KOPT-K1 (cell line): ENCODE results near the gene KCNA2.
A peak's percentile ranks its signal among the peaks of the same experiment; 100 is the strongest.

Experiments
- H3K27ac ChIP-seq: fragments of 200-600 bp; sonication (generic); 2 replicates; pipeline ENCODE4 v1.5.1; 2016; ENCODE audit warnings: antibody characterized with exemption, mild to moderate bottlenecking, low read depth, low read length; ENCODE audit not compliant: poor library complexity, severe bottlenecking
- H3K36me3 ChIP-seq: fragments of 200-600 bp; sonication (generic); 2 replicates; pipeline ENCODE4 v1.5.1; 2017; ENCODE audit warnings: antibody characterized with exemption, mild to moderate bottlenecking, low read length, moderate library complexity; ENCODE audit not compliant: insufficient read depth
- H3K9me3 ChIP-seq: fragments of 200-600 bp; sonication (generic); 2 replicates; pipeline ENCODE4 v1.5.1; 2017; ENCODE audit warnings: antibody characterized with exemption, low read length, mild to moderate bottlenecking; ENCODE audit not compliant: insufficient read depth, poor library complexity, severe bottlenecking

Gene KCNA2

GRCh38 chr1:110634455-110635311 lies 28.5 kb upstream of the KCNA2 start:
- H3K27ac ChIP-seq = peak overlapping the region; percentile 91
- H3K9me3 ChIP-seq = no peaks in the 10 kb centered on the region
- H3K36me3 ChIP-seq = no peaks in the 10 kb centered on the region

- no peaks in the 10 kb centered on the region for H3K36me3 ChIP-seq
- peak overlapping the region; percentile 91 for H3K27ac ChIP-seq
- no peaks in the 10 kb centered on the region for H3K9me3 ChIP-seq
Measured at GRCh38 chr1:110634086-110634454, 27.9 kb upstream of the KCNA2 start.

- Histone ChIP-seq H3K27ac (peak overlapping the region; percentile 91), H3K36me3 (no peaks in the 10 kb centered on the region), H3K9me3 (no peaks in the 10 kb centered on the region)
Measured at GRCh38 chr1:110633646-110634030, 27.5 kb upstream of the KCNA2 start.

- Histone ChIP-seq H3K27ac (peak overlapping the region; percentile 91), H3K36me3 (no peaks in the 10 kb centered on the region), H3K9me3 (no peaks in the 10 kb centered on the region)
Measured at GRCh38 chr1:110631836-110632620, 25.9 kb upstream of the KCNA2 start.

- no peaks in the 10 kb centered on the region for H3K36me3 ChIP-seq
- H3K27ac ChIP-seq = peak overlapping the region; percentile 91
- H3K9me3 ChIP-seq = no peaks in the 10 kb centered on the region
Measured at GRCh38 chr1:110630839-110631663, 24.9 kb upstream of the KCNA2 start.

- H3K27ac ChIP-seq = no peak overlapping the region
- no peaks in the 10 kb centered on the region for H3K36me3 ChIP-seq
- no peaks in the 10 kb centered on the region for H3K9me3 ChIP-seq
Measured at GRCh38 chr1:110628323-110629105, 22.4 kb upstream of the KCNA2 start.

GRCh38 chr1:110627764-110628163 lies 21.6 kb upstream of the KCNA2 start:
- no peaks in the 10 kb centered on the region for H3K36me3 ChIP-seq
- no peak overlapping the region for H3K27ac ChIP-seq
- no peaks in the 10 kb centered on the region for H3K9me3 ChIP-seq

GRCh38 chr1:110626889-110627288 lies 20.7 kb upstream of the KCNA2 start:
- Histone ChIP-seq H3K27ac (no peak overlapping the region), H3K36me3 (no peaks in the 10 kb centered on the region), H3K9me3 (no peaks in the 10 kb centered on the region)

GRCh38 chr1:110620686-110621085 lies 14.5 kb upstream of the KCNA2 start:
- no peak overlapping the region for H3K27ac ChIP-seq
- H3K9me3 ChIP-seq = no peaks in the 10 kb centered on the region
- no peaks in the 10 kb centered on the region for H3K36me3 ChIP-seq

- Histone ChIP-seq H3K9me3 (no peaks in the 10 kb centered on the region), H3K27ac (peak overlapping the region; percentile 29), H3K36me3 (no peaks in the 10 kb centered on the region)
Measured at GRCh38 chr1:110620250-110620615, 14.1 kb upstream of the KCNA2 start.

- Histone ChIP-seq H3K27ac (peak overlapping the region; percentile 29), H3K9me3 (no peaks in the 10 kb centered on the region), H3K36me3 (no peaks in the 10 kb centered on the region)
Measured at GRCh38 chr1:110619412-110620249, 13.5 kb upstream of the KCNA2 start.

- Histone ChIP-seq H3K36me3 (no peaks in the 10 kb centered on the region), H3K27ac (no peak overlapping the region), H3K9me3 (no peaks in the 10 kb centered on the region)
Measured at GRCh38 chr1:110618668-110619067, 12.5 kb upstream of the KCNA2 start.

GRCh38 chr1:110617589-110617988 lies 11.4 kb upstream of the KCNA2 start:
- no peak overlapping the region for H3K27ac ChIP-seq
- H3K36me3 ChIP-seq = no peaks in the 10 kb centered on the region
- H3K9me3 ChIP-seq = no peaks in the 10 kb centered on the region

- Histone ChIP-seq H3K36me3 (no peaks in the 10 kb centered on the region), H3K27ac (no peak overlapping the region), H3K9me3 (no peaks in the 10 kb centered on the region)
Measured at GRCh38 chr1:110617116-110617515, 11.0 kb upstream of the KCNA2 start.
